ENCODE results near the gene AATF. TPM values are rescaled to one million over a fixed set of nuclear protein-coding genes. Genes with fewer than 3 reads are reported as not detected.

Gene AATF
- total RNA-seq, 4 donors from 2014 or later, result 30.3 to 50.5 (median 40.9) TPM

GRCh38 chr17:37016780-37017179 lies 68.0 kb downstream of the AATF start:
- DNase-seq (no peak), ATAC-seq (no peak)
- Histone ChIP-seq H3K36me3 (no peaks in the 10 kb centered on the region), H3K27ac (no peak overlapping the region), H3K9me3 (no peaks in the 10 kb centered on the region), H3K27me3 (no peaks in the 10 kb centered on the region), H3K4me1 (peaks cover 0 to 10% of the 10 kb centered on the region in 2 donors), H3K4me3 (no peak overlapping the region)
- TF ChIP-seq CTCF (IDR thresholded peaks at IDR 0.05 in 4 of 5, conservative IDR thresholded peaks at IDR 0.05 in 1 of 5), result no peak
- TF ChIP-seq POLR2A (IDR thresholded peaks at IDR 0.05), result no peak
- intact Hi-C loops (cut with DNase I; ENCODE audit: low total_unique reads), result no loop called here
- in situ Hi-C loops (cut with MboI; ENCODE audit: low sequenced_read_pairs in 4 of 4), result no loop called here

GRCh38 chr17:37017404-37017803 lies 68.7 kb downstream of the AATF start:
- Histone ChIP-seq H3K36me3 (no peaks in the 10 kb centered on the region), H3K4me3 (no peak overlapping the region), H3K27me3 (no peaks in the 10 kb centered on the region), H3K4me1 (peaks cover 0 to 10% of the 10 kb centered on the region in 2 donors), H3K27ac (no peak overlapping the region), H3K9me3 (no peaks in the 10 kb centered on the region)
- ATAC-seq (no peak), DNase-seq (no peak)
- intact Hi-C loops (cut with DNase I; ENCODE audit: low total_unique reads) (no loop called here), in situ Hi-C loops (cut with MboI; ENCODE audit: low sequenced_read_pairs in 4 of 4) (no loop called here)
- TF ChIP-seq POLR2A (IDR thresholded peaks at IDR 0.05) (no peak), CTCF (IDR thresholded peaks at IDR 0.05 in 4 of 5, conservative IDR thresholded peaks at IDR 0.05 in 1 of 5) (no peak)

- no peak for DNase-seq
- H3K36me3 ChIP-seq, result no peaks in the 10 kb centered on the region
- intact Hi-C loops (cut with DNase I; ENCODE audit: low total_unique reads), result no loop called here
Observed at GRCh38 chr17:37019117-37019740, 70.5 kb downstream of the AATF start.

GRCh38 chr17:37019741-37020129 lies 71.0 kb downstream of the AATF start:
- ATAC-seq (no peak), DNase-seq (no peak)
- H3K27ac ChIP-seq, result no peak overlapping the region
- no peaks in the 10 kb centered on the region for H3K27me3 ChIP-seq
- intact Hi-C loops (cut with DNase I; ENCODE audit: low total_unique reads) (no loop called here), in situ Hi-C loops (cut with MboI; ENCODE audit: low sequenced_read_pairs in 4 of 4) (no loop called here)
- H3K9me3 ChIP-seq, result no peaks in the 10 kb centered on the region
- H3K4me3 ChIP-seq, result no peak overlapping the region
- no peaks in the 10 kb centered on the region for H3K36me3 ChIP-seq
- TF ChIP-seq POLR2A (IDR thresholded peaks at IDR 0.05) (no peak), CTCF (IDR thresholded peaks at IDR 0.05 in 4 of 5, conservative IDR thresholded peaks at IDR 0.05 in 1 of 5) (no peak)
- H3K4me1 ChIP-seq, result peaks cover 0 to 10% of the 10 kb centered on the region in 2 donors

More at GRCh38 chr17:37019117-37019740, 70.5 kb downstream of the AATF start:
- Histone ChIP-seq H3K27ac (no peak overlapping the region), H3K27me3 (no peaks in the 10 kb centered on the region), H3K4me3 (no peak overlapping the region), H3K9me3 (no peaks in the 10 kb centered on the region), H3K4me1 (peaks cover 0 to 10% of the 10 kb centered on the region in 2 donors)
- no peak for ATAC-seq
- no peak for TF ChIP-seq POLR2A (IDR thresholded peaks at IDR 0.05)
- no peak for TF ChIP-seq CTCF (IDR thresholded peaks at IDR 0.05 in 4 of 5, conservative IDR thresholded peaks at IDR 0.05 in 1 of 5)
- in situ Hi-C loops (cut with MboI; ENCODE audit: low sequenced_read_pairs in 4 of 4), result no loop called here

- intact Hi-C loops (cut with DNase I; ENCODE audit: low total_unique reads) (no loop called here), in situ Hi-C loops (cut with MboI; ENCODE audit: low sequenced_read_pairs in 4 of 4) (no loop called here)
- H3K4me3 ChIP-seq, result no peak overlapping the region
- no peaks in the 10 kb centered on the region for H3K27me3 ChIP-seq
- no peaks in the 10 kb centered on the region for H3K4me1 ChIP-seq
- ATAC-seq, result no peak
- TF ChIP-seq POLR2A (IDR thresholded peaks at IDR 0.05), result no peak
- TF ChIP-seq CTCF (IDR thresholded peaks at IDR 0.05 in 4 of 5, conservative IDR thresholded peaks at IDR 0.05 in 1 of 5), result no peak
- no peaks in the 10 kb centered on the region for H3K9me3 ChIP-seq
- DNase-seq, result no peak
- no peaks in the 10 kb centered on the region for H3K36me3 ChIP-seq
- no peak overlapping the region for H3K27ac ChIP-seq
Observed at GRCh38 chr17:37024181-37024637, 75.5 kb downstream of the AATF start.

Measured in gastrocnemius medialis (tissue), 4 donors.